HG03439 (cell line): ENCODE data around the gene JAKMIP3.

Source experiments
- ATAC-seq: cut with Tn5 transposase; IDR thresholded peaks from one replicate; pipeline ENCODE4 v1.9.1; 2021; ENCODE audit warnings: mild to moderate bottlenecking, moderate library complexity; ENCODE audit not compliant: unreplicated experiment

The JAKMIP3 gene

DNA sequence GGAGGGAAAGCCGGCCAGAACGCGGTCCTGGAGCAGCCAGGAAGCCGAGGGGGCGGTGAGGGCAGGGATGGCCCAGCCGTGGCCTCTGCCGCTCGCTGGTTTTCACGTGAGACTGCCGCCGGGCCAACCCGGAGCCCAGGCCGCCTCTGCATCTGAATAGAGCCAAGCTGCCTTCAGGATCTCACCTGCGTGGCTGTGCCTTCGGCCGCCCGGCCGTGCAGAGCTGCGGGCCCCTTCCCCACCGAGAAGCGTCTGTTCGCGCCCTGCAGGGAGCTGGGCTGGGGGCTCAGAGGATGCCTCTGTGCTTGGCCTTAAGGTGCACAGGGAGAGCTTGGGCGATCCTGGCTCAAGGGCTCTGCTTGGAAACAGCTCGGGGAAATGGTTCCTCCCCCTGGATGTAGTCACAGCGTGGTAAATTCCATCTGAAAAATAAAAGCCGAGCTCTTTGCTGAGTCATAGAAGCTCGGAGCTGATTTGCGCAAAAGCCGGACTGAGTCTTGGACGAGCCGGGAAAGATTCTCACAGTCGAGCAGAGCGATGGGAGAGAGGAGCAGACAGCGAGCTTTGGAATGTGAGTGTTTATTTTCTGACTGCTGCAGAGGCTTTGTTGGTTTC is at the start of gene JAKMIP3:
Gene JAKMIP3, plus strand, starts transcription at position 456 of the 615 bp plus-strand sequence. CDS start 38,863 bp downstream, outside the sequence.
- no peak for ATAC-seq

GRCh38 chr10:132016514-132016913 is 49.2 kb upstream of the JAKMIP3 start:
- no peak for ATAC-seq

DNA sequence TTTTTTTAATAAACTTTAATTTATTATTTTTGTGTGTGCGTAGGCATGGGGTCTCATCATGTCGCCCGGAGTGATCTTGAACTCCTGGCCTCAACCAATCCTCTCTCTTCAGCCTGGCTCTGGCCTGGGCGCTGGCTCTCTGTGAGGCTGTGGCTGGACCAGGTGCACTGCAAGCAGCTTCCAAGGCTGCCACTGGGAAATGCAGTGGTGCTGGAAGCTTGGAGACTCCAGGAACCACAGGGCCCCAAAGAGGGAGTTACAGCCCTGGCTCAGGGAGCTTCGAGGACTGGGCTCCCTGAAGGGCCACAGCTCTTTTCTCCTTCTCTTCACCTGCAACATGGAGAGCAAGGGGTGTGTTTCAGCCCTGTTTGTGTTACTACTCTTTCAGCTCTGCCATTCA is 47.3 kb upstream of the JAKMIP3 start:
- ATAC-seq = no peak

- no peak for ATAC-seq
Observed at GRCh38 chr10:132019366-132019765, 46.4 kb upstream of the JAKMIP3 start.

DNA sequence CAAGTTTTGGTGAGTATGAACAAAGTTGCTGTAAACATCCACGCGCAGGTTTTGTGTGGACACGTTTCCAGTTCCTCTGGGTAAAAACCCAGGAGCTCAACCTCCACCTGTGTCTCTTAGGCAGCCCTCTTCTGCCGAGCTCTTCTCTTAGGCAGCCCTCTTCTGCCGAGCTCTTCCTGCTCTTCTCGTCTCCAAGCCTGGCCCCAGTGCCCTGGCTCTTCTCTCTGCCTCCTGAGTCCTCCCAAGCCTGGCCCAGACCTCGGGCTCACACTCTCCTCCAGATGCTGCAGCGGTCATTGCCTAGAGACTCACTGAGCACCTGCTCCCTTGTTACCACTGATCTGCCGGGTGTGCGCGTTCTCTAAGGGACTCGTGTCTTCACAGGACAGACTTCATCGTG is 45.3 kb upstream of the JAKMIP3 start:
- no peak for ATAC-seq

GRCh38 chr10:132021046-132021445 is 44.7 kb upstream of the JAKMIP3 start:
- ATAC-seq = no peak

DNA sequence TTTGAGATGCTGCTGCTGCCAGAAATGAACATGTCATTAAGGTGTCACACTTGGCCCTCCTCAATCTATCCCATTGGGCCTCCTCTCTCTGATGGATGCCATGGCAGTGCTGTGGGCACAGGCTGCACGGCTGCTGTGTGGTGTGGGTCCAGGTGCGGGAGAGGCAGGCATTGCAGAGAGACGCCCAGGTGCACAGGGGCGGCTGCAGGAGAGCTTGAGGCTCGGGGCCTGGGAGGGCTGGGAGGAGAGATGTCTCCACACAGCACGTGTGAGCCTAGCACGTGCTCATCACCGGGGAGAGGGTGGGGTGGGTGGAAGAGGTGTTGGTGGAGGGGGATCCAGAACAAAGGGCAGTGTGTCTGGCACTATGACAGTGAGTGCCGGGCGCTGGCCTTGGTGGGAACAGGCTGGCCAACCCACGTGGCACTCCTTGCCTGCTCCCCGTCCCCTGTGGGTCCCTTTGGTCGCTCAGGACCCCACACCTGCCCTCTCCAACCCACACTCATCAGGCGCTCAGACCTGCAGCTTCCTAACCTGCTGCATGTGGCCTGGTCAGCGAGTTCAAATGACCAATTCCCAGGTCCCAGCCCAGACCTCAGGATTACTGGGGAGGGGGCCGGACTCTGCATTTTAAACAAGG is 44.1 kb upstream of the JAKMIP3 start:
- ATAC-seq = no peak

DNA sequence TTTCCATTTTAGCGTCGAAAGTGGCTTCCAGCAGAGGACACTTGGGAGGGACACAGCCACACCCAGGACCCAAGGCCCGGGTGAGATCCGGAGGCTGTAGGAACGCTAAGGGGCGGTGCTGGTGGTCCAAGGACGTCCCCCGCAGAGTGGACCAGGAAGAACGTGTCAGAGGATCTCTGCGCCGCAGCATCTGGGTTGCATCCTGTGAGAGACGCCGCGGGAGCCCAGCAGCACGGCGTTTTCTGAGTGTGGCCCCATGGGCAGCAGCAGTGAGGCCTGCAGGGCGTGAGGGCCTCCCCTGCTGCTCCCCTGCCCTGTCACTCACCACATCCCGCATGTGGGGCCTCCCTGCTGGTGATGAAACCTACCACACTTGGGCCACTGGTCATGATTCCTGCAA is 43.5 kb upstream of the JAKMIP3 start:
- ATAC-seq = no peak

GRCh38 chr10:132023092-132023811 is 42.5 kb upstream of the JAKMIP3 start:
- ATAC-seq = no peak

- no peak for ATAC-seq
Observed at GRCh38 chr10:132027423-132027983, 38.2 kb upstream of the JAKMIP3 start.

- ATAC-seq = no peak
Observed at GRCh38 chr10:132028706-132029105, 37.0 kb upstream of the JAKMIP3 start.

DNA sequence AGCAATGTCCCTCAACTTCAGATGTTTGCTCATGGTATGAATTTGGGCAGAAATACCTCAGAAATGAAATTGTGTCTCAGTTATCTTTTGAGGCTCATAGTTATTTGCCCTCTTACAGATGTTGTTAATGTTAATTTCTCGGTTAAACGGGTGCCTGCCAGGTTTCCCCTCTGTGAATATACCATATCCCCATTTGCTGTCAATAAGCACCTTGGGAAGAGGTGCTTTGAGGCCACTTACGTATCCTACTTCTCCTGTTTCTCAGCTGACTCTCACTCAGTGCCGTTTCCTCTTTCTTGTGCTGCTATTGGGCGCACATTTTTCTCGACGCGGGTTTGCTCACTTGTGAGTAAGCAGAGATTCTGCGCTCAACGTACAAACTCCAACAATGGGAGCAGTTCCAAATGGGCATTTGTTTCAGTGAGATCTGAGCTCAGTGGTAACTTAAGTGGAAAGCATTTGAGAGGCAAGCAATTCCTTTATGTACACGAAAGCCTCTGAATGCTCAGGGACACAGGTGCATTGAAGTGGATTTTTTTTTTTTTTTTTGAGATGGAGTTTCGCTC is 34.8 kb upstream of the JAKMIP3 start:
- no peak for ATAC-seq

GRCh38 chr10:132033632-132034031 is 32.1 kb upstream of the JAKMIP3 start:
- no peak for ATAC-seq

- ATAC-seq = no peak
Observed at GRCh38 chr10:132035476-132035875, 30.3 kb upstream of the JAKMIP3 start.

GRCh38 chr10:132036153-132036886 is 29.4 kb upstream of the JAKMIP3 start:
- no peak for ATAC-seq

DNA sequence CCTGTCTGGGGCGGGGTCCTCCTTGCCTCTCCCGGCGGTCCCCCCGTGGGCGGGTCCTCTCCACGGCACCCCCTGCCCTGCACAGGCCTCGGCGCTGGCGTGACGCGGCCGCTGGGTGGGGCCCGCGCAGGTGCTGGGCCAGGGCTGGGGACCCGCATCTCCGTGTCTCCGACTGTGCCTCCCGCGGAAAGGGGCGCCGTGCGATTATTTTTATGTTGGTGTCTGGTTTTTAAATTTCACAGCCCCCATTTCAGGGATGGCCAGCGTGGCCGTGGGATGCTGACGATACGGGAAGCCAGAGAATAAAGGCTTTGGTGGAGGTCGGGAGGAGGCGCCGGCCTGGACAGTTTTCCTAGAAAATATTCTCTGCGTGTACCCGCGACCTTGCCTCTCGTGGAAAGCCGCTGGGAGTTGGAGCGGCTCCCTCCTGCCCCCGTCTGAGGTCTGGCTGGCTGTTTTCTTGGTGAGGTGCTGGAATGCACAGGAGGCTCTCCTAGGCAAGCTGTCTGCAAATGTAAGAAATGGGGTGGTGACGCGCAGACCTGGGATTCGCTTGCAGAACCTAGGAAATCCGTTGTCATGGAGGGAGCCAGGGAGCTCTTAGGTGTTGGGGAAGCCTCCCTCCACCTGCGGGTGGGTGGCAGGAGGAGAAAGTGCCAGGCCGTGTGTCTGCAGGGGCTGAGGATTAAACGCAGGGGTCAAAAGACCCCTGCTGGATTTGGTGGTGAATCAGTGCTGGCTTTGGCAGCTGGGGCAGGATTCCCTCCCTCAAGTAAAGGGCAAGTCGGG is 28.7 kb upstream of the JAKMIP3 start:
- no peak for ATAC-seq

DNA sequence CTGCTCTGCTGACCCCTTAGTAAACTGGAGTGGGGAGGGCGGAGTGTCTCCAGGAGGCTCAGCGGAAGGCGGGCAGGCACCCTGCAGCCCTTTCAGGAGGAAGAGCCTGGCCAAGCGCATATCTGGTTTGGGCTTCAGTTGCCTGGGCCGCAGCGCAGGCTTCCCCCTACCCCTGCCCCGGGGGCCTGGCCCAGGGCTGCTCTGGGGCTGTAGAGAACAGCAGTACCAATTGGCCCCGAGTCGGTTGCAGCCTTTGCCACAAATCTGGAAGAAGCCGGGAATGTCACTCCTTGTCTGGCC is 28.1 kb upstream of the JAKMIP3 start:
- ATAC-seq = no peak

DNA sequence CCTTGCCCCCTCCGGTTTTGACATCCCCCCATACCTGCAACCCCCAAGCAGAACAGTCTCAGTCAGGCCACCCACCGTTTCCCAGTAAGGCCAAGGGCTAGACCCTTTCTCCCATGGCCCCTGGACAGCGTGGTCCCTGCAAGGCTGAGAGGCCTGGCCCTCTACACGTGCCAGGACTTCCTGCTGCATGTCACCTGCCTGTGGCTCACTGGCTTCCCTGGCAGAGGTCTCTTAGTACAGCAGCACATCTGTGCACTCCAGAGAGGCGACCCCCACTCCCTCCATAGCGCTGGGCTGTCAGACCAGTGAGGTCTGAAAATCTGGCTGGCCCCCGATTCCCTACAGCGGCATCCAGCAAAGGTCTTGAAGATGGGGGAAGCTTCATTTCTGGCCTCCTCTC is 26.4 kb upstream of the JAKMIP3 start:
- no peak for ATAC-seq

- ATAC-seq = no peak
Observed at GRCh38 chr10:132040046-132040445, 25.7 kb upstream of the JAKMIP3 start.

GRCh38 chr10:132041340-132041739 is 24.4 kb upstream of the JAKMIP3 start:
- no peak for ATAC-seq
